DMS153 (cell line): ENCODE data around the gene ASPN.

Experiments
- DNase-seq: peaks from one replicate; lab custom pipeline; 2025; lab: John Stamatoyannopoulos, UW

Gene ASPN

GRCh38 chr9:92468206-92468605 lies 14.1 kb downstream of the ASPN start:
- DNase-seq, result no peak

GRCh38 chr9:92467511-92467910 lies 14.8 kb downstream of the ASPN start:
- DNase-seq, result no peak

GRCh38 chr9:92467041-92467440 lies 15.3 kb downstream of the ASPN start:
- no peak for DNase-seq

- no peak for DNase-seq
Measured at GRCh38 chr9:92463984-92464383, 18.3 kb downstream of the ASPN start.

- DNase-seq, result no peak
Measured at GRCh38 chr9:92463387-92463786, 18.9 kb downstream of the ASPN start.

GRCh38 chr9:92457576-92457975 lies 24.7 kb downstream of the ASPN start:
- no peak for DNase-seq

GRCh38 chr9:92455217-92455616 lies 27.1 kb downstream of the ASPN start:
- no peak for DNase-seq

- DNase-seq, result no peak
Measured at GRCh38 chr9:92446536-92446935, 35.8 kb downstream of the ASPN start.

GRCh38 chr9:92444841-92445240 lies 37.5 kb downstream of the ASPN start:
- no peak for DNase-seq

GRCh38 chr9:92440751-92441046 lies 41.6 kb downstream of the ASPN start:
- DNase-seq, result no peak

GRCh38 chr9:92439921-92440750 lies 42.2 kb downstream of the ASPN start:
- no peak for DNase-seq

- no peak for DNase-seq
Measured at GRCh38 chr9:92438900-92439526, 43.3 kb downstream of the ASPN start.

GRCh38 chr9:92435263-92435662 lies 47.0 kb downstream of the ASPN start:
- no peak for DNase-seq

- DNase-seq, result no peak
Measured at GRCh38 chr9:92432972-92433548, 49.2 kb downstream of the ASPN start.

- DNase-seq, result no peak
Measured at GRCh38 chr9:92432350-92432749, 50.0 kb downstream of the ASPN start.

GRCh38 chr9:92429836-92430235 lies 52.5 kb downstream of the ASPN start:
- DNase-seq, result no peak

GRCh38 chr9:92426501-92427145 lies 55.7 kb downstream of the ASPN start:
- peak; percentile 18 for DNase-seq

- DNase-seq, result no peak
Measured at GRCh38 chr9:92425474-92425873, 56.8 kb downstream of the ASPN start.

- no peak for DNase-seq
Measured at GRCh38 chr9:92424340-92424739, 58.0 kb downstream of the ASPN start, which contains the start of gene OMD. TSS of gene OMD (minus strand) at chr9:92424471. CDS start at chr9:92417558, 6,913 bp downstream.

- DNase-seq, result no peak
Measured at GRCh38 chr9:92423612-92424011, 58.7 kb downstream of the ASPN start.

- DNase-seq, result no peak
Measured at GRCh38 chr9:92422611-92423338, 59.5 kb downstream of the ASPN start.

GRCh38 chr9:92414566-92414965 lies 67.7 kb downstream of the ASPN start:
- DNase-seq, result no peak
